Panc1 (cell line): ENCODE results near the gene CCDC51. TPM values are rescaled to one million over a fixed set of nuclear protein-coding genes. Genes with fewer than 3 reads are reported as not detected.

Experiments used
- ATAC-seq: fragments of 200-7000 bp; cut with Tn5 transposase; 2 replicates; pipeline ENCODE4 v1.9.1; 2020; ENCODE audit warnings: mild to moderate bottlenecking, moderate library complexity
- BruUV-seq: library from RNA; stranded (reverse); fragments of 400-500 nt; replicated peaks from 2 replicates; lab custom pipeline; 2021; lab: Mats Ljungman, UMichigan
- CTCF ChIA-PET: fragments of 300-600 bp; sonication (Branson Sonifier 250); formaldehyde crosslinking; loops from one replicate; lab custom pipeline; 2022; ENCODE audit warnings: antibody characterized with exemption; lab: Charles Lee
- POLR2A ChIA-PET: fragments of 300-600 bp; sonication (Branson Sonifier 250); formaldehyde crosslinking; loops from one replicate; lab custom pipeline; 2022; ENCODE audit warnings: antibody characterized with exemption; lab: Charles Lee
- DNase-seq: peaks from one replicate; pipeline ENCODE4 v3.0.0-alpha.2; 2010; ENCODE audit warnings: low read depth, low spot score
- H3K27ac ChIP-seq: 2 replicates; pipeline ENCODE4 v1.5.1; 2011; ENCODE audit warnings: mild to moderate bottlenecking, low read length, inconsistent platforms
- H3K27me3 ChIP-seq: fragments of 200-500 bp; sonication (Bioruptor generic); 2 replicates; pipeline ENCODE4 v1.6.0; 2014; ENCODE audit warnings: low read length, inconsistent platforms; ENCODE audit not compliant: control insufficient read depth, insufficient read depth
- H3K36me3 ChIP-seq: fragments of 200-500 bp; sonication (Bioruptor generic); 2 replicates; pipeline ENCODE4 v1.5.1; 2014; ENCODE audit warnings: inconsistent platforms, mild to moderate bottlenecking, low read length, moderate library complexity; ENCODE audit not compliant: control insufficient read depth, insufficient read depth
- H3K4me1 ChIP-seq: 2 replicates; pipeline ENCODE4 v1.5.1; 2011; ENCODE audit warnings: inconsistent platforms, mild to moderate bottlenecking, low read length, moderate library complexity; ENCODE audit not compliant: control insufficient read depth, insufficient read depth
- H3K4me3 ChIP-seq, 2 experiments: 2 replicates each; pipeline ENCODE4 v1.5.1; 2011 to 2012; ENCODE audit warnings: low read depth in 2 of 2, low read length in 2 of 2, mild to moderate bottlenecking in 2 of 2, inconsistent platforms in 1 of 2, moderate library complexity in 1 of 2
- H3K9me3 ChIP-seq: fragments of 200-500 bp; sonication (Bioruptor generic); 2 replicates; pipeline ENCODE4 v1.5.1; 2014; ENCODE audit warnings: low read depth, mild to moderate bottlenecking, inconsistent platforms, low read length, moderate library complexity; ENCODE audit not compliant: control insufficient read depth, insufficient read depth
- POLR2AphosphoS5 ChIP-seq: IDR thresholded peaks from 2 replicates; pipeline ENCODE4 v1.6.1; 2012; ENCODE audit warnings: mild to moderate bottlenecking, low read depth, low read length, moderate library complexity
- SIN3A ChIP-seq: IDR thresholded peaks from 2 replicates; pipeline ENCODE4 v1.6.1; 2012; ENCODE audit warnings: low read depth, mild to moderate bottlenecking, low read length, moderate library complexity, borderline replicate concordance; ENCODE audit not compliant: insufficient read depth
- TCF7L2 ChIP-seq: IDR thresholded peaks from 2 replicates; pipeline ENCODE4 v1.6.1; 2011; ENCODE audit warnings: mild to moderate bottlenecking, low read depth, low read length, inconsistent platforms
- in situ Hi-C: cut with HindIII; loops from 2 replicates; pipeline ENCODE4 v1.10.0; 2016; ENCODE audit warnings: low sequenced_read_pairs, low pct_unique_long_range_greater_than_20kb
- intact Hi-C: fragments of 100-400 bp; cut with micrococcal nuclease; formaldehyde crosslinking; loops from one replicate; pipeline ENCODE4 v1.10.0; 2022; ENCODE audit not compliant: unreplicated experiment
- total RNA-seq: library from RNA; stranded (reverse); gene quantifications from one replicate; pipeline ENCODE4 v1.2.1, GENCODE V29; 2021; ENCODE audit not compliant: unreplicated experiment
- TF ChIP-seq, protein P1 (sequence below), 2 experiments: IDR thresholded peaks; 2 replicates each; pipeline ENCODE4 v1.6.1; 2011 to 2012; ENCODE audit warnings: low read depth in 2 of 2, control low read depth in 1 of 2, low read length in 1 of 2, mild to moderate bottlenecking in 1 of 2, moderate library complexity in 1 of 2; ENCODE audit not compliant: insufficient read depth in 1 of 2
- TF ChIP-seq, protein P2 (sequence below): fragments of 450-650 bp; IDR thresholded peaks from 2 replicates; pipeline ENCODE4 v1.5.1; 2017; ENCODE audit warnings: mild to moderate bottlenecking

CCDC51 gene
- total RNA-seq, 1 experiment from 2014 or later = 11.9 TPM

DNA sequence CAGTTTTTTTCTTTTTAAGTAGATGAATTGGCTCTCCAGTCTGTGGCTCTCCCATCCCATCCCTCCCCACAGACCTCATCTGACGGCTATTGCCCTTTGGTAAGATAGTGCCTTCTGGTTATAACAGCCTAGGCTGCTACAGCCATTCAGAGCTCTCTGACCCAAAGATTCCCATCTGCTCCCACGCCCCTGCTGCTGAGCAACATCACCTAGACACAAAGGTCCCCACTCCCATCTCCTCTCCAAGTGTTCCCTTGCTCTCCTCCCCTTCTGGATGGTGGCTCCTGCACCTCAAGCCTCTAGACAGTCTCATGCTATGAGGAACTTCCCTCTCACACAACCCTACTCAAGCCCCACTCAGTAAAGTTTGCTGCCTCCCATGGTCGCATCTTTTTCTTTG, 44.2 kb downstream of the CCDC51 start:
- POLR2A ChIA-PET = interaction anchor here (0.7 kb wide), 1 partner anchor 169 kb away, joined by 8 read pairs; no protein-coding TSS in a partner anchor
- H3K27me3 ChIP-seq = 0 out of 2 replicates have a peak, but pooled peaks cover 2% of the 10 kb centered on the region
- no peak for TF ChIP-seq POLR2AphosphoS5
- TF ChIP-seq, protein P1, sequence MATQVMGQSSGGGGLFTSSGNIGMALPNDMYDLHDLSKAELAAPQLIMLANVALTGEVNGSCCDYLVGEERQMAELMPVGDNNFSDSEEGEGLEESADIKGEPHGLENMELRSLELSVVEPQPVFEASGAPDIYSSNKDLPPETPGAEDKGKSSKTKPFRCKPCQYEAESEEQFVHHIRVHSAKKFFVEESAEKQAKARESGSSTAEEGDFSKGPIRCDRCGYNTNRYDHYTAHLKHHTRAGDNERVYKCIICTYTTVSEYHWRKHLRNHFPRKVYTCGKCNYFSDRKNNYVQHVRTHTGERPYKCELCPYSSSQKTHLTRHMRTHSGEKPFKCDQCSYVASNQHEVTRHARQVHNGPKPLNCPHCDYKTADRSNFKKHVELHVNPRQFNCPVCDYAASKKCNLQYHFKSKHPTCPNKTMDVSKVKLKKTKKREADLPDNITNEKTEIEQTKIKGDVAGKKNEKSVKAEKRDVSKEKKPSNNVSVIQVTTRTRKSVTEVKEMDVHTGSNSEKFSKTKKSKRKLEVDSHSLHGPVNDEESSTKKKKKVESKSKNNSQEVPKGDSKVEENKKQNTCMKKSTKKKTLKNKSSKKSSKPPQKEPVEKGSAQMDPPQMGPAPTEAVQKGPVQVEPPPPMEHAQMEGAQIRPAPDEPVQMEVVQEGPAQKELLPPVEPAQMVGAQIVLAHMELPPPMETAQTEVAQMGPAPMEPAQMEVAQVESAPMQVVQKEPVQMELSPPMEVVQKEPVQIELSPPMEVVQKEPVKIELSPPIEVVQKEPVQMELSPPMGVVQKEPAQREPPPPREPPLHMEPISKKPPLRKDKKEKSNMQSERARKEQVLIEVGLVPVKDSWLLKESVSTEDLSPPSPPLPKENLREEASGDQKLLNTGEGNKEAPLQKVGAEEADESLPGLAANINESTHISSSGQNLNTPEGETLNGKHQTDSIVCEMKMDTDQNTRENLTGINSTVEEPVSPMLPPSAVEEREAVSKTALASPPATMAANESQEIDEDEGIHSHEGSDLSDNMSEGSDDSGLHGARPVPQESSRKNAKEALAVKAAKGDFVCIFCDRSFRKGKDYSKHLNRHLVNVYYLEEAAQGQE (IDR thresholded peaks at IDR 0.05; ENCODE audit: insufficient read depth in 1 of 2, low read depth in 2 of 2, low read length in 1 of 2) = no peak
- TF ChIP-seq, protein P2, sequence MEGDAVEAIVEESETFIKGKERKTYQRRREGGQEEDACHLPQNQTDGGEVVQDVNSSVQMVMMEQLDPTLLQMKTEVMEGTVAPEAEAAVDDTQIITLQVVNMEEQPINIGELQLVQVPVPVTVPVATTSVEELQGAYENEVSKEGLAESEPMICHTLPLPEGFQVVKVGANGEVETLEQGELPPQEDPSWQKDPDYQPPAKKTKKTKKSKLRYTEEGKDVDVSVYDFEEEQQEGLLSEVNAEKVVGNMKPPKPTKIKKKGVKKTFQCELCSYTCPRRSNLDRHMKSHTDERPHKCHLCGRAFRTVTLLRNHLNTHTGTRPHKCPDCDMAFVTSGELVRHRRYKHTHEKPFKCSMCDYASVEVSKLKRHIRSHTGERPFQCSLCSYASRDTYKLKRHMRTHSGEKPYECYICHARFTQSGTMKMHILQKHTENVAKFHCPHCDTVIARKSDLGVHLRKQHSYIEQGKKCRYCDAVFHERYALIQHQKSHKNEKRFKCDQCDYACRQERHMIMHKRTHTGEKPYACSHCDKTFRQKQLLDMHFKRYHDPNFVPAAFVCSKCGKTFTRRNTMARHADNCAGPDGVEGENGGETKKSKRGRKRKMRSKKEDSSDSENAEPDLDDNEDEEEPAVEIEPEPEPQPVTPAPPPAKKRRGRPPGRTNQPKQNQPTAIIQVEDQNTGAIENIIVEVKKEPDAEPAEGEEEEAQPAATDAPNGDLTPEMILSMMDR = no peak
- TF ChIP-seq SIN3A = no peak
- no peak for TF ChIP-seq TCF7L2
- H3K9me3 ChIP-seq = no peaks in the 10 kb centered on the region
- no peaks in the 10 kb centered on the region for H3K4me1 ChIP-seq
- in situ Hi-C loops (no loop called here), intact Hi-C loops (no loop called here)
- H3K36me3 ChIP-seq = no peaks in the 10 kb centered on the region
- no peak for ATAC-seq
- BruUV-seq = no TSS peak
- CTCF ChIA-PET = no interaction called here
- DNase-seq = no peak
- no peak overlapping the region for H3K4me3 ChIP-seq
- H3K27ac ChIP-seq = no peak overlapping the region

DNA sequence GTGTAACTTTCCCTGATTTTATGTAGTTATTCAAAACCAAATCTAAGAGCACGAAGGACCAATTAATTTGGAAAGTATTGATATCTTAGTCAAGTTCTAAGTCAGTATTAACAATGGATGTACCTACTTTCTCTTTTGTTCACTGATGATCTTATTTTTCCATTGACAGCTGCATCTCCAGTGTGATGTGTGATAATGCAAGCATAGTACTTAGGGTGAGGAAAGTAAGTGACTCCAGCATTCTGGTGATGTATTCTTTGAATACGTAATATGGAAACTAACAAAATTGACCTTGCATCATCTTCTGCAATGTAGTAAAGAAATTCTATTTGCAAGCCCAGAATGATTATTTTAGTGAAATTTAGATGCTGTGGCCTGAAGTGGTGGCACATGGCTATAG, 45.5 kb downstream of the CCDC51 start:
- no peaks in the 10 kb centered on the region for H3K9me3 ChIP-seq
- intact Hi-C loops = no loop called here
- no peak overlapping the region for H3K27ac ChIP-seq
- no peaks in the 10 kb centered on the region for H3K4me1 ChIP-seq
- H3K36me3 ChIP-seq = no peaks in the 10 kb centered on the region
- ChIA-PET POLR2A (no interaction called here), CTCF (no interaction called here)
- BruUV-seq = no TSS peak
- DNase-seq (no peak), ATAC-seq (no peak)
- TF ChIP-seq SIN3A = no peak
- TF ChIP-seq, protein P2 = no peak
- no peak for TF ChIP-seq TCF7L2
- TF ChIP-seq, protein P1 (IDR thresholded peaks at IDR 0.05; ENCODE audit: insufficient read depth in 1 of 2, low read depth in 2 of 2, low read length in 1 of 2) = no peak
- no peak for TF ChIP-seq POLR2AphosphoS5
- 0 out of 2 replicates have a peak, but pooled peaks cover 2% of the 10 kb centered on the region for H3K27me3 ChIP-seq
- H3K4me3 ChIP-seq = no peak overlapping the region
- in situ Hi-C loops = no loop called here
